ENCODE data around the gene NUTF2. TPM values are rescaled to one million over a fixed set of nuclear protein-coding genes. Genes with fewer than 3 reads are reported as not detected.

The NUTF2 gene
- total RNA-seq, 5 donors from 2014 or later (not counting 1 experiment from before 2014, with no cell fraction given), result 37.4 to 55.0 (median 48.3) TPM

DNA sequence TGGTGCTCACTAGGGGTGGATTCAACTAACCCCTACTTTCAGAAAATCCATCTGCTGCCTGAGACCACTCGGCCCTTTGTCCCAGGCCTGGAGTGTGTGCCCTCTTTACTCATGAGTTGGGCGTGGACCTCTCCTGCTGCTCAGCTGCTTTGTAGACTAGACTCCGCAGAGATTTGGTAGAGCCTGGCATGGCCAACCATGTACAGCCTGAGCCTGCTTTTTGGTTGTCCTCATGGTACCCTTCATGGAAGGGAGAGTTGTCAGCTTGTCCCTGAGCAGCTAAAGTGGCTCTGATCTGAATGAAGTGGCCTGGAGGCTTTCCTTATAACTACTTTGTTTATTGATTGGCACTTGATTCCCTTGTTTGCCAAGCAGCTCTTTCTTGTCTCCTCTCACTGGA is 27.6 kb downstream of the NUTF2 start:
- Histone ChIP-seq H3K4me3 (ENCODE audit: control insufficient read depth in 1 of 2, extremely low read depth in 1 of 2, low read length in 1 of 2) (peak overlapping the region; percentile 85 to 94), H3K9me3 (no peaks in the 10 kb centered on the region), H3K4me1 (ENCODE audit: control insufficient read depth in 1 of 2, extremely low read depth in 1 of 2, insufficient read depth in 2 of 2, low read length in 2 of 2) (peaks cover 14 to 43% of the 10 kb centered on the region in 2 experiments), H3K27ac (ENCODE audit: low read length) (no peak overlapping the region), H3K36me3 (ENCODE audit: control insufficient read depth in 2 of 2, extremely low read depth in 1 of 2, insufficient read depth in 1 of 2, low read length in 1 of 2) (peaks cover 23 to 44% of the 10 kb centered on the region in 2 donors), H3K27me3 (replicated peaks in 1 of 2; ENCODE audit: control insufficient read depth in 2 of 2, extremely low read depth in 1 of 2, insufficient read depth in 2 of 2, low read length in 1 of 2) (no peaks in the 10 kb centered on the region)
- DNase-seq (no peak), ATAC-seq (replicated peaks in 1 of 4) (no peak)
- peak overlapping the region; percentile 50 to 77 for H3K27ac Mint-ChIP-seq
- CTCF ChIA-PET, result interaction anchor here in 1 of 2 donors (1.0 kb wide), 1 partner anchor 60 kb away, joined by 3 read pairs; no protein-coding TSS in a partner anchor
- POLR2A ChIA-PET, result no interaction called here
- H3K36me3 Mint-ChIP-seq, result peaks cover 32% of the 10 kb centered on the region
- WGBS (ENCODE audit: insufficient coverage), result 75% methylated on average over 3 of the region's 3 CpGs
- H3K9me3 Mint-ChIP-seq, result no peaks in the 10 kb centered on the region
- H3K27me3 Mint-ChIP-seq, result no peaks in the 10 kb centered on the region
- H3K4me1 Mint-ChIP-seq, result peaks cover 29 to 42% (median 35%) of the 10 kb centered on the region in 3 donors
- H3K4me3 Mint-ChIP-seq, result peak overlapping the region; percentile 90 to 95 (median 92)

DNA sequence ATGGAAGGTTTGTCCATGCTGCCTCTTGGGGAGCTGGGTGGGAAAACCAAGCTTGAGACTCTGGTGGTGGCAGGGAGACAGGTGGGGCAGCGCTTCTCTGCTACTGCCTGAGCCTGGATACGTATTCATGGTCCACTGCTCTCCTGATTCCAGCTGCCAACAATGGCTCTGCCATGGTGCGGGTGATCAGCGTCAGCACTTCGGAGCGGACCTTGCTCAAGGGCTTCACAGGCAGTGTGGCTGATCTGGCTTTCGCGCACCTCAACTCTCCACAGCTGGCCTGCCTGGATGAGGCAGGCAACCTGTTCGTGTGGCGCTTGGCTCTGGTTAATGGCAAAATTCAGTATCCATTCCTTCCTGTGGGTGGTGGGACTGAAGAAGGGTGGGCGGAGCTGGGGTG is 30.3 kb downstream of the NUTF2 start:
- Histone ChIP-seq H3K27me3 (replicated peaks in 1 of 2; ENCODE audit: control insufficient read depth in 2 of 2, extremely low read depth in 1 of 2, insufficient read depth in 2 of 2, low read length in 1 of 2) (no peaks in the 10 kb centered on the region), H3K36me3 (ENCODE audit: control insufficient read depth in 2 of 2, extremely low read depth in 1 of 2, insufficient read depth in 1 of 2, low read length in 1 of 2) (peaks cover 37 to 67% of the 10 kb centered on the region in 2 donors), H3K4me3 (ENCODE audit: control insufficient read depth in 1 of 2, extremely low read depth in 1 of 2, low read length in 1 of 2) (no peak overlapping the region), H3K4me1 (ENCODE audit: control insufficient read depth in 1 of 2, extremely low read depth in 1 of 2, insufficient read depth in 2 of 2, low read length in 2 of 2) (peaks cover 14 to 43% of the 10 kb centered on the region in 2 experiments), H3K27ac (ENCODE audit: low read length) (no peak overlapping the region), H3K9me3 (no peaks in the 10 kb centered on the region)
- peaks cover 29 to 42% (median 35%) of the 10 kb centered on the region in 3 donors for H3K4me1 Mint-ChIP-seq
- H3K9me3 Mint-ChIP-seq, result no peaks in the 10 kb centered on the region
- ChIA-PET CTCF (no interaction called here), POLR2A (no interaction called here)
- WGBS (ENCODE audit: insufficient coverage), result 98% methylated on average over 8 of the region's 11 CpGs
- H3K27ac Mint-ChIP-seq, result no peak overlapping the region
- H3K4me3 Mint-ChIP-seq, result no peak overlapping the region
- no peaks in the 10 kb centered on the region for H3K27me3 Mint-ChIP-seq
- H3K36me3 Mint-ChIP-seq, result peaks cover 41% of the 10 kb centered on the region
- DNase-seq (no peak), ATAC-seq (replicated peaks in 1 of 4) (no peak)

DNA sequence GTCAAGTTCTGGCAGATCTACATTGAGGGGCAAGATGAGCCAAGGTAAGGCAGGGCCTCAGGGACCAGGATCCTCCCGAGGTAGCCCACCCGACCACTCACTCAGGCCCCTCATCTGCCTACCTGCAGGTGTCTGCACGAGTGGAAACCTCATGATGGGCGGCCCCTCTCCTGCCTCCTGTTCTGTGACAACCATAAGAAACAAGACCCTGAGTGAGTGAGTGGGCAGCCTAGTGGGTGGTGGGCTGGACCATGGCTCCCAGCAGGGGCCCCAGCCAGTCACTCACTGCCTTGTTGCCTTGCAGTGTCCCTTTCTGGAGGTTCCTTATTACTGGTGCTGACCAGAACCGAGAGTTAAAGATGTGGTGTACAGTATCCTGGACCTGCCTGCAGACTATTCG is 31.5 kb downstream of the NUTF2 start:
- no peak for ATAC-seq (replicated peaks in 1 of 4)
- 100% methylated on average over 2 of the region's 6 CpGs for WGBS (ENCODE audit: insufficient coverage)
- ChIA-PET POLR2A (no interaction called here), CTCF (interaction anchor here in 1 of 2 donors (0.6 kb wide), 1 partner anchor 11 kb away, joined by 8 read pairs; no protein-coding TSS in a partner anchor)
- no peak overlapping the region for H3K27ac Mint-ChIP-seq
- no peak for DNase-seq
- Histone ChIP-seq H3K27me3 (replicated peaks in 1 of 2; ENCODE audit: control insufficient read depth in 2 of 2, extremely low read depth in 1 of 2, insufficient read depth in 2 of 2, low read length in 1 of 2) (no peaks in the 10 kb centered on the region), H3K27ac (ENCODE audit: low read length) (no peak overlapping the region), H3K4me1 (ENCODE audit: control insufficient read depth in 1 of 2, extremely low read depth in 1 of 2, insufficient read depth in 2 of 2, low read length in 2 of 2) (peaks cover 11 to 35% of the 10 kb centered on the region in 2 experiments), H3K9me3 (no peaks in the 10 kb centered on the region), H3K4me3 (ENCODE audit: control insufficient read depth in 1 of 2, extremely low read depth in 1 of 2, low read length in 1 of 2) (no peak overlapping the region), H3K36me3 (ENCODE audit: control insufficient read depth in 2 of 2, extremely low read depth in 1 of 2, insufficient read depth in 1 of 2, low read length in 1 of 2) (peaks cover 42 to 79% of the 10 kb centered on the region in 2 donors)
- no peaks in the 10 kb centered on the region for H3K27me3 Mint-ChIP-seq
- peaks cover 49% of the 10 kb centered on the region for H3K36me3 Mint-ChIP-seq
- no peak overlapping the region for H3K4me3 Mint-ChIP-seq
- H3K9me3 Mint-ChIP-seq, result no peaks in the 10 kb centered on the region
- H3K4me1 Mint-ChIP-seq, result peaks cover 28 to 34% (median 31%) of the 10 kb centered on the region in 3 donors

DNA sequence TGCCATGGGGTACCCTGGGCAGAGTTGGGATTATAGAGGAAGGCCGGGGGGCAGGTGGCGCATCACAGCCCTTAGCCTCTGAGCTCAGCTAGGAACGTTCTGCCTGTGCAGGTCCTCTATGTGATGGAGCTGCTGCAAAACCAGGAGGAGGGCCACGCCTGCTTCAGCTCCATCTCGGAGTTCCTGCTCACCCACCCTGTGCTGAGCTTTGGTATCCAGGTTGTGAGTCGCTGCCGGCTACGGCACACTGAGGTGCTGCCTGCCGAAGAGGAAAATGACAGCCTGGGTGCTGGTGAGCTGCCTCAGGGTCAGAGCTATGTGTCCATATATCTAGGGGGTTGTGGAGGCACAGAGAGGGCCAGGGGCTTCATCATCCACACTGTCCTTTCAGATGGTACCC is 32.1 kb downstream of the NUTF2 start:
- Mint-ChIP-seq H3K36me3 (peaks cover 55% of the 10 kb centered on the region), H3K27me3 (no peaks in the 10 kb centered on the region), H3K4me1 (peaks cover 25 to 31% (median 28%) of the 10 kb centered on the region in 3 donors), H3K9me3 (no peaks in the 10 kb centered on the region), H3K4me3 (no peak overlapping the region), H3K27ac (no peak overlapping the region)
- Histone ChIP-seq H3K27ac (ENCODE audit: low read length) (no peak overlapping the region), H3K27me3 (replicated peaks in 1 of 2; ENCODE audit: control insufficient read depth in 2 of 2, extremely low read depth in 1 of 2, insufficient read depth in 2 of 2, low read length in 1 of 2) (no peaks in the 10 kb centered on the region), H3K4me3 (ENCODE audit: control insufficient read depth in 1 of 2, extremely low read depth in 1 of 2, low read length in 1 of 2) (no peak overlapping the region), H3K36me3 (ENCODE audit: control insufficient read depth in 2 of 2, extremely low read depth in 1 of 2, insufficient read depth in 1 of 2, low read length in 1 of 2) (peaks cover 43 to 85% of the 10 kb centered on the region in 2 donors), H3K4me1 (ENCODE audit: control insufficient read depth in 1 of 2, extremely low read depth in 1 of 2, insufficient read depth in 2 of 2, low read length in 2 of 2) (peaks cover 7 to 29% of the 10 kb centered on the region in 2 experiments), H3K9me3 (no peaks in the 10 kb centered on the region)
- 99% methylated on average over 6 of the region's 9 CpGs for WGBS (ENCODE audit: insufficient coverage)
- ATAC-seq (replicated peaks in 1 of 4) (no peak), DNase-seq (no peak)
- CTCF ChIA-PET, result interaction anchor here (0.5 to 0.6 kb wide), 2 partner anchors 10 to 183 kb away, joined by 3 to 8 read pairs; no protein-coding TSS in a partner anchor
- POLR2A ChIA-PET, result interaction anchor here in 1 of 2 donors (0.5 kb wide), 1 partner anchor 62 kb away, joined by 3 read pairs; no protein-coding TSS in a partner anchor

DNA sequence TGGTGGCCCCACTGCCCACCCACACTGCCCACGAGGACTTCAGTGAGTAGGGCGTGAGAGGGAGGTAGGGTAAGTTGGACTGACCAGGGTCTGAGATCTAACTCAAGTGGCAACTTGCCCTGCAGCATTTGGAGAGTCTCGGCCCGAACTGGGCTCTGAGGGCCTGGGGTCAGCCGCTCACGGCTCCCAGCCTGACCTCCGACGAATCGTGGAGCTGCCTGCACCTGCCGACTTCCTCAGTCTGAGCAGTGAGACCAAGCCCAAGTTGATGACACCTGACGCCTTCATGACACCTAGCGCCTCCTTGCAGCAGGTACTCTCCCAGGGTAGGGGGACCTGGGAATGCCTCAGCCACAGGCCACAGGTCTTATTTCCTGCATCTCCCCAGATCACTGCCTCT is 32.7 kb downstream of the NUTF2 start:
- H3K36me3 ChIP-seq (ENCODE audit: control insufficient read depth in 2 of 2, extremely low read depth in 1 of 2, insufficient read depth in 1 of 2, low read length in 1 of 2), result peaks cover 48 to 90% of the 10 kb centered on the region in 2 donors
- no peak for ATAC-seq (replicated peaks in 1 of 4)
- ChIA-PET POLR2A (no interaction called here), CTCF (no interaction called here)
- DNase-seq, result no peak
- peaks cover 3 to 23% of the 10 kb centered on the region in 2 experiments for H3K4me1 ChIP-seq (ENCODE audit: control insufficient read depth in 1 of 2, extremely low read depth in 1 of 2, insufficient read depth in 2 of 2, low read length in 2 of 2)
- Mint-ChIP-seq H3K9me3 (no peaks in the 10 kb centered on the region), H3K36me3 (peaks cover 57% of the 10 kb centered on the region), H3K4me1 (peaks cover 19 to 25% (median 22%) of the 10 kb centered on the region in 3 donors), H3K27me3 (no peaks in the 10 kb centered on the region), H3K4me3 (no peak overlapping the region), H3K27ac (no peak overlapping the region)
- no peaks in the 10 kb centered on the region for H3K9me3 ChIP-seq
- H3K27me3 ChIP-seq (replicated peaks in 1 of 2; ENCODE audit: control insufficient read depth in 2 of 2, extremely low read depth in 1 of 2, insufficient read depth in 2 of 2, low read length in 1 of 2), result no peaks in the 10 kb centered on the region
- H3K4me3 ChIP-seq (ENCODE audit: control insufficient read depth in 1 of 2, extremely low read depth in 1 of 2, low read length in 1 of 2), result no peak overlapping the region
- H3K27ac ChIP-seq (ENCODE audit: low read length), result no peak overlapping the region
- 93% methylated on average over 12 of the region's 12 CpGs for WGBS (ENCODE audit: insufficient coverage)

DNA sequence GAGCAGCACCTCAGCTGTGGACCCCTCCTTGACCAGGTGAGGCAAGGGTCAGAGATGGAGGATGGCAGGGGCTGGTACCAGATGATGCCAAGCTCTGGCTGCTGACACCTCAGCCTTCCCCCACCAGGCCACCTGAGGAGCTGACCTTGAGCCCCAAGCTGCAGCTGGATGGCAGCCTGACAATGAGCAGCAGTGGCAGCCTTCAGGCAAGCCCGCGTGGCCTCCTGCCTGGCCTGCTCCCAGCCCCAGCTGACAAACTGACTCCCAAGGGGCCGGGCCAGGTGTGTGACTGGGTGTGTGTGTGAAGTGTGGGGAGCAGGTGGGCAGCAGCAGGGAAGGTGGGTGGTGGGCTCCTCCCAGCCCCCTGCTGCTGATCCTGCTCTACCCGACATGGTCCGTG is 33.2 kb downstream of the NUTF2 start:
- H3K36me3 Mint-ChIP-seq, result peaks cover 58% of the 10 kb centered on the region
- DNase-seq, result no peak
- ATAC-seq (replicated peaks in 1 of 4), result no peak
- no peak overlapping the region for H3K27ac Mint-ChIP-seq
- Histone ChIP-seq H3K4me1 (ENCODE audit: control insufficient read depth in 1 of 2, extremely low read depth in 1 of 2, insufficient read depth in 2 of 2, low read length in 2 of 2) (peaks cover 2 to 18% of the 10 kb centered on the region in 2 experiments), H3K27ac (ENCODE audit: low read length) (no peak overlapping the region), H3K36me3 (ENCODE audit: control insufficient read depth in 2 of 2, extremely low read depth in 1 of 2, insufficient read depth in 1 of 2, low read length in 1 of 2) (peaks cover 48 to 95% of the 10 kb centered on the region in 2 donors), H3K9me3 (no peaks in the 10 kb centered on the region), H3K4me3 (ENCODE audit: control insufficient read depth in 1 of 2, extremely low read depth in 1 of 2, low read length in 1 of 2) (no peak overlapping the region), H3K27me3 (replicated peaks in 1 of 2; ENCODE audit: control insufficient read depth in 2 of 2, extremely low read depth in 1 of 2, insufficient read depth in 2 of 2, low read length in 1 of 2) (no peaks in the 10 kb centered on the region)
- CTCF ChIA-PET, result no interaction called here
- no peak overlapping the region for H3K4me3 Mint-ChIP-seq
- POLR2A ChIA-PET, result no interaction called here
- H3K9me3 Mint-ChIP-seq, result no peaks in the 10 kb centered on the region
- peaks cover 15 to 20% (median 17%) of the 10 kb centered on the region in 3 donors for H3K4me1 Mint-ChIP-seq
- no peaks in the 10 kb centered on the region for H3K27me3 Mint-ChIP-seq
- 84% methylated on average over 5 of the region's 5 CpGs for WGBS (ENCODE audit: insufficient coverage)
